DMS53 treated with DMSO at 0.1 percent for 48 hours (cell line): ENCODE results near the gene PAPPA.

ENCODE experiments used
- DNase-seq: peaks from one replicate; lab custom pipeline; 2025; ENCODE audit not compliant: unreplicated experiment; lab: John Stamatoyannopoulos, UW

Gene PAPPA

GRCh38 chr9:116308076-116308475 is 154.5 kb downstream of the PAPPA start:
- no peak for DNase-seq

DNA sequence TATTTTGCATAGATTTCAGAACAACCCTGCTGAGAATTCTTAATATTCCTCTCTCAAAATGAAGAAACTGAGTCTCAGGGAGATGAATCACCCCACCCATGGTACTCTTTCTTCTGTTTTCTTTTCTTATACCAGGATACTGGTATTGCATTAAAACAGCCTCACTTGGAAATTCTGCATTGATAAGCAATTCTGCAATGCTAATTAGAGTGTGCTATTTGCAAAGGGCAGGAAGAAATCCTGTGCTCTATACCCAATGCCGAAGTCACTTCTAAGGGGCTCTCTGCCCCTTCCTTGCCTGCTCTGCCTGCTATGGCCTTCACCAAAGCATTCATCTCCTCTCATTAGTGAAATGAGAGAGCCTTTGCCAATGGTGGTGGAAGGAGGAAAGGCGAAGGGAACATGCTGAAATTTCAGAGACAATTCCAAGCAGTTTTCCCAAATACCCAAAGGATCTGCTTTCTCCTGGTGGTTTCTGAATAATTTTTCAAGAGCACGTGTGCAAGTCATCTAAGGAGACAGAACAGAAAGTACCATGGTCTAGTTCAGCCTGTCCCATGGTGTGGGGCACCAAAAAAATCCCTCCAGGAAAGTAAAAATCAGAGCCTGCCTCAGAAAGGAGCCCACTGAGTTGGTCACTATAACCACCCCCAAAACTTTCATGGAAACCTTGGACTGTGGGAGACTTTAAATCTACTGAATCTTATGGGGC is 156.5 kb downstream of the PAPPA start:
- no peak for DNase-seq

- no peak for DNase-seq
Observed at GRCh38 chr9:116312221-116312620, 158.6 kb downstream of the PAPPA start.

GRCh38 chr9:116313638-116314037 is 160.0 kb downstream of the PAPPA start:
- DNase-seq, result no peak

GRCh38 chr9:116316246-116316645 is 162.7 kb downstream of the PAPPA start:
- no peak for DNase-seq

GRCh38 chr9:116317503-116317902 is 163.9 kb downstream of the PAPPA start:
- no peak for DNase-seq

- no peak for DNase-seq
Observed at GRCh38 chr9:116318468-116319374, 165.1 kb downstream of the PAPPA start.

GRCh38 chr9:116319480-116319879 is 165.9 kb downstream of the PAPPA start:
- no peak for DNase-seq

- DNase-seq, result no peak
Observed at GRCh38 chr9:116320290-116320689, 166.7 kb downstream of the PAPPA start.

DNA sequence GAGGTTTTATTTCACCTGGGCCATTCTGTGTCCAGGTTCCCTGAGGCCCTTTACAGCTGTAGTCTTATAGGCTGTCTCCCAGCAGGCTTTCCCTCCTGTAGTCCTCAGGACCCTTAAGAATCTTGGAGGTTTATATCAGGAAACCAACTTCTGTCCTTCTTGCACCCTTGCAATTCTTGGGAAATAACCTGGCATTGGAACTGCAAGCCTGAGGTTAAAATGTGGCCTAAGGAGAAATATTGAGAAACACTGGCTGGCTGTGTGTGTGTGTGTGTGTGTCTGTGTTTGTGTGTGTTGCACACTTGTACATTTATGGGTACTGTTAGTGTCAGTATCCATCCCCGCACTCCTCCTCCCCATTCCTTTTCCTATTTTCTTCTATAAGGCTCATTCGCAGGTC is 168.9 kb downstream of the PAPPA start:
- DNase-seq, result no peak

DNA sequence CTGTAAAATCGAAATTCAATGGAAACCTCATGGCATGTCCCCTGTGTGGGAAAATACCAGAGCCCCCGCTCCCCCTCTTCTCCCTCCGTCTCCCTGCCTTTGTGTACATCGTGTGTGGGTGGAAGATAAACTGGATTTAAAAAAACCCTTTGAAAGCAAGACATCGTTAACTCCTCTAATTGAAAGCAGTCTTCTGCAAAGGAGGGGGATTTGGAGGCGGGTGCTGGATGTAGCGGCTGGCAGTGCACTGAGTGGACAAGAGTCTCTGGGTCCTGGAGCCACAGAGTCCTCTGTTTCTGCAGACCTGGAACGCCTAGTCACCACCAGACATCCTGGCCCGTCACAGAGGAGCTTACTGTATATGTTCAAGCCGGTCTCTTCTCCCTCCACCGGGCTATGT is 169.4 kb downstream of the PAPPA start:
- peak; percentile 26 for DNase-seq

DNA sequence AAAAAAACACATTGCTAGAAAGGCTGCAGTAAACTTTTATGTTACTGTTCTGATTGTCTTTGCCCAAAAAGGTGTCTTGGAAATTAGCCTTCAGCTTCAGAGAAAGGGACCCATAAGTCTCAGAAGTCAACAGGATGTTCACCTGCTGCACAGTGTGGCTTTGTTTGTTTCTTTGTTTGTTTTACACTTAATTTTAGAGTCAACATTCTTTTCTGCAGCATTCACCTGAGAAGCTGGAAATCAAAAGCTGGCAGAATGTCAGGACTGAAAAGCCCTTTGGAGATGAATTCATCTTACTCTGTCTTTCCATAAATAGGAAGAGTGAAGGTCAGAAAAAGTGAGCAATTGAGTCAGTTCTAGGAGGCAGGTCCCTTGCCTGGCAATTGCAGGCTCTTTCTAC is 170.0 kb downstream of the PAPPA start:
- DNase-seq, result peak; percentile 67

DNA sequence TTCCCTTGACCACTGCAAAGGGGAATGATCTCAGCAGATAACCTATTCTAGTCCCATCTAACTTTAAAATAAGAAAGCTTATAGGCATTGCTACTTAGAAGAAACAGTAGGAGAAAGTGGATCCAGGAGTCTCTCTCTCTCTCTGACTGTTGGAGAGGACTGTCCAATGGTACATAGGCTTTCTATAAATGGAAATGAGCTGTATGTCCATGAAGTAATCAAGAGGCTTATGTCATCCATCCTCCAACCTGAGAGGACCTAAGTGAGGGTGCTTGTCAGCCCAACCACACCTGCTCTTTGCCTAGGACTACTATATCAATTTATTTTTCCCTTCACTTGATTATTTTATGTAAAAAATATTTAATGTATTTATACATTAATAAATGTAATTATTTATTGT is 172.3 kb downstream of the PAPPA start:
- peak; percentile 59 for DNase-seq

DNA sequence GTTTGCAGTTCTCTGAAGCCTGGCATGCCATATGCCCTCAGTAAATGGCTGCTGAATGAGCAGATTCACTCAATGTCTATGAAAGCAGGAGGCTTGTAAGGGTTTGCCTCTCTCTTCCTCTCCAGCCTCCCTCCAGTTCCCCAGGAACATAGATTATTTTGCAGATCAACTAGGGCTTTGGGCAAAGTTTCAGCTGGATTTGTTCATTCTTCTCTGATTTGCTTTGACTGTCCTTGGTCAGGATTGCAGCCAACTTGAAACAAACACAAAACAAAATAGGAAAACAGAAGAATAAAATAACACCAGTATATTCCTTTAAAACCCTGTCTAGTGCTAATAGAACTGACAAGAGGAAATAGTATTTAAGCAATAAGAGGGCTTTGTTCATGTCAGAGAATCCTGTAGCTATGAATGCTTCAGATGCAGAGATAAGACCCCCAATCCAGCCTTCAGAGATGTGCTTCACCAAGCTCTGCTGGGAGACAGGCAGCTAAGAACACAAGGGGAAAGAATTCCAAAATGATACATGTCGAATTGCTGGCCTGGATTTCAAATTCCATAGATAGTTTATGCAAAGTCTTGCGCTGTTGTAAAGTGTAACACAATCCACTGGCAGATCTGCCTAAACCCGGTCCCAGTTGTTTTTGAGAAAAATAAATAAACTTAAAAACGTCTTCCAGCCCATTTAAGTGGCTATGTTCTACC is 174.3 kb downstream of the PAPPA start:
- DNase-seq, result no peak

DNA sequence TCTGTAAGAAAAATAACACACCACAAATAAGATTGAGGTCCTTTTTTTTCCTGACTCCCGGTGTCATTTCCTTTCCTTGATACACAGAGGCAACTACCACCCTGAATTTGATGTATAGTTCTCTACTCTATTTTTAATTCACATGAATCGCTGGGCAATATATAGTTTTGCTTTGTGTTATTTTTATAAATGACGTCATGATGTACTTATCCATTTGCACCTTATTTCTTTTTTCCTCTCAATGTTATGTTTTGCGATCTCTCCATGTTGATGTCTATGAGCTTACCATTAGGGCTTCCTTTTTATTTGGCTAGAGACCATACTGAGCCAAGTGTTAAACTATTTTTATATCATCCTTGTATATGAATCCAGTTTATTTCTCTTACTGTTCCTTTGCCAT is 175.9 kb downstream of the PAPPA start:
- no peak for DNase-seq

DNA sequence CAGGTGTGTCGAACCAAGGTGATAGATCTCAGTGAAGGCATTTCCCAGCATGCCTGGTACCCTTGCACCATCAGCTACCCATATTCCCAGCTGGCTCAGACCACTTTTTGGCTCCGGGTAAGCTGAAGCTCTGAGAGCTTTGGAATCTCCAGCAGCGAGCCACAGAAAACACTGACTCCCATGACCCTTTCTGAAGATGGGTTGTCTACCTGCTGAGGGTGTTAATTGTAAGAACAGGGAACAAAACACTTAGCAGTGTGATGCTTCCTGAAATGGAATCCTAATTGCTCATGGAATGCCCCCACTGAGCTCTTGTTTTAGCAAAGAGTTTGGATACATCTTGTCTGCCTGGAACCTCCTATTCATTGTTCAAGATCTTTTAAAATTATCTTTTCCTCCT is 177.7 kb downstream of the PAPPA start:
- DNase-seq, result no peak

- no peak for DNase-seq
Observed at GRCh38 chr9:116332090-116332489, 178.5 kb downstream of the PAPPA start.

DNA sequence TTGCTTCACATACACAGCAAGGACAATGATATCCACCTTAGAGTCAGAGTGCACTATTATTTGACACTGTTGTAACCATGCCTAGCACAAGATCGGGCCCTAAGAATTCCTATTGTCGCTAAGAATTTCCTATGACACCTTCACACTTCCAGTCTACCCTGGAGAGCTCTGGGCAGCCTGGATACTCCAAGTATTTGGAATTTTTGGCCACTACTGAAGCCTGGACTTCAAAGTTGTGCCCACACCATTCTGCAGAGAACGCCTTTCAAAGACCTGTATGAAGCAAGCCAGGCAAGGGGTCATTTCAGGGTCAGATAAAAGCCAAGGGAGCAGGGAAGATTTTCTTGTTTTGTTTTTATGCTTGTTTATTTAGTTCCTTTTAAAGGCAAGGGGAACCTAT is 179.7 kb downstream of the PAPPA start:
- no peak for DNase-seq

DNA sequence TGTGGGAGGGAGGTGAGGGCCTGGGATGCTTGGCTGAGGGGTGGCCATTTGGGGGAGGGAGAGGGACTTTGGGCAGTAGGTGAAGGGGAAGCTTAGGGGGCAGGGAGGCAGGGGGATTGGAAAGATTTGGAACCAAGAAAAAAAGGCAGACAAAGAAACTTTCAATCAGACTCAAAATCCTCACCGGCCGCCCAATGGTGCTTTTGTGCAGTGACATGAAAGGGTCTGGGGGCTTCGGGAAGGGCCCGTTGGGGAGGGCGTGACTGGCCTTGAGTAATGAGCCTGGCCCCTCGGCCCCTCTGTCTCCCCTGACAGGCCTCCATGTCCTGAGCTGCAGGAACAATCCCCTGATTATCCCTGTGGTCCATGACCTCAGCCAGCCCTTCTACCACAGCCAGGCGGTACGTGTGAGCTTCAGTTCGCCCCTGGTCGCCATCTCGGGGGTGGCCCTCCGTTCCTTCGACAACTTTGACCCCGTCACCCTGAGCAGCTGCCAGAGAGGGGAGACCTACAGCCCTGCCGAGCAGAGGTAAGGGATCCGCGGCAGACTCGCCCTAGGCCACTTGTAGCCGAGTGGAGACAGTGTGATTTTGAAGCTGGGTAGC is 181.1 kb downstream of the PAPPA start:
- DNase-seq, result no peak

- no peak for DNase-seq
Observed at GRCh38 chr9:116335392-116335791, 181.8 kb downstream of the PAPPA start.

GRCh38 chr9:116336133-116336862 is 182.7 kb downstream of the PAPPA start:
- DNase-seq, result no peak
